Thyroid gland (tissue), 4 donors: ENCODE measurements around the gene ATG2A.

Experiments
- CTCF ChIP-seq, 6 experiments: fragments of 200-600 bp in 3 of 6; fragments of 450-650 bp in 3 of 6; sonication (generic) in 3 of 6; IDR thresholded peaks; one replicate each; pipeline ENCODE4 v1.5.1; 2016 to 2019; ENCODE audit warnings: antibody characterized with exemption in 6 of 6, mild to moderate bottlenecking in 2 of 6, inconsistent platforms in 1 of 6, moderate library complexity in 1 of 6
- POLR2A ChIP-seq, 2 donors: fragments of 450-650 bp; IDR thresholded peaks; one replicate each; pipeline ENCODE4 v1.6.1; 2017; ENCODE audit warnings: antibody characterized with exemption in 2 of 2, mild to moderate bottlenecking in 2 of 2, moderate library complexity in 1 of 2

GRCh38 chr11:64909653-64910343 is 7.2 kb downstream of the ATG2A start:
- TF ChIP-seq CTCF (IDR thresholded peaks at IDR 0.05) (no peak), POLR2A (IDR thresholded peaks at IDR 0.05) (no peak)
